ENCODE results near the gene PRKCQ.

The PRKCQ gene

DNA sequence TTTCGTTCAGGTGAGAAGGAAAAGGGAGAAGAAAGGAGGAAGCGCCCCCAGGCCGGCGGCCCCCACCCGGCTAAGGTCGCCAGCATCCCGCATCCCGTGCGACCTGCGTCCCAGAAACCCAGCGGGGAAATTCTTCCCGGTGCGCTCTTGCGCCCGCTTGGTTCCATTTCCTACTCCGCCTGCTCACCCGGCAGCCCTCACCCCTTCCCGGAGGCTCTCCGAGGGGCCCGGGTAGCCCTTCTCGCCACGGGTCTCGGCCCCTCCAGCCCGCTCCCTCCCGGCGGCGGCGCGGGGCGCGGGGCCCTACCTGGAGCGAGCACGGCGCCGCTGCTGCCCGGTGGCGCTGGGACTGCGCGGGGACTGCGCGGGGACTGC, at the start of gene PRKCQ:
PRKCQ (minus strand) TSS at position 373 of the 375 bp plus-strand sequence. CDS start 65,141 bp downstream, outside the sequence.
- TF ChIP-seq GATA2 (IDR thresholded peaks at IDR 0.05; ENCODE audit: low read depth, low read length) = no peak
- no peak for TF ChIP-seq GATA3 (IDR thresholded peaks at IDR 0.05; ENCODE audit: low read depth, low read length)

DNA sequence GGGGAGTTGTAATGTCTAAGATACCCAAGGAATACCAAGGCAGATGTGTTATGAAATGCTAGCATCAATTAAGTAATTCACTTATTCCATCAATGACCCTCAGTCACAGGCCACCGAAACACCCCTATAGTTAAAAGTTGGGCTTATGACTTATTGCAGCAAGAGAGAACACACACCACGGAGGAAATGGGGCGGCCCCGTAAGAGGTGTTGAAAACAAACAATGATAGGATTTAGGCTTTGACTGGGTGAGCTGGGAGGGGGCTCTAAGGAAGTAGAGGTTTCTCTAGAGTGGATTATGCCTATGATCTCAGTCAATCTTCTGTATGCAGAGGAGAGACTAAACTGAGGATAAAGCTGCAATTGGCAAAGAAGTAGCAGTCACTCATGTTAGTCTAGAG, 45.4 kb upstream of the PRKCQ start:
- TF ChIP-seq GATA2 (IDR thresholded peaks at IDR 0.05; ENCODE audit: low read depth, low read length) = no peak
- no peak for TF ChIP-seq GATA3 (IDR thresholded peaks at IDR 0.05; ENCODE audit: low read depth, low read length)

DNA sequence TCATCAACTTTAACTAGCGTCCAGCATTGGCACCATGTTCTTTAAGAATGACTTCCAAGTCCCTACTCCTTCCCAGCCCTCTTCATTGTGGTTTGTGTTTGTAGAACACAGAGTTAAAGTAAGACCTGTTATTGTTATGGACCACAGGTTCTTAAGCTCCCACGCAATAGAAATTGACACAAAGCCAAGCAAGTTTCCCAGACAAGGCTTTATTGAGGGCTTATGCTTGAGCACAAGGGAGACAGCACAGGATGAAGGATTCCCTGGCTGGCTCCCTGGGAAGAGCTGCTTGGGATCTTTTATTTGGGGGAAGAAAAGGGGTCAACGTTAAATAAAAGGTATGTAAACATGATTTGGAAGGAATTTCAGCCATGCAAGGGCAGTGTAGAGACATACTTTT, 44.3 kb upstream of the PRKCQ start:
- TF ChIP-seq GATA3 (IDR thresholded peaks at IDR 0.05; ENCODE audit: low read depth, low read length) (no peak), GATA2 (IDR thresholded peaks at IDR 0.05; ENCODE audit: low read depth, low read length) (no peak)

DNA sequence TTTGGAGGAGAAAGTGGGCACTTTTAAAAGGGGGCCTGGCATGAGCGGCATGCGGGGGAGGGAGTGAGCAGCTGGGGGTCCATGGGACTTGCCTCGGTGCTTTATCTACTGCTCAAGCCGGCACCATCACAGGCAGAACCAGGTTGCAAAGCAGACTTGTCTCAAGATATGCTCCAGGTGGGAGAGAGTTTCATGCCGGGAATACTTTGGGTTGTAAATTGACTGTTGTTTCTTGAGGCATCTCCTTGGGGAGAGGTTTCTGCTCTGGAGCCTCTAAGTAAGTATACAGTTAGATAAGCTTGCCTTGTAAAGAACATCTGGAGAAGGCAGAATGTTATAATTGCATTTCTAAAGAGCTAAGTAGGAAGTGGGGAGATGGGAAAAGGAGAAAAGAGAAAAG, 42.8 kb upstream of the PRKCQ start:
- TF ChIP-seq GATA3 (IDR thresholded peaks at IDR 0.05; ENCODE audit: low read depth, low read length) = no peak
- no peak for TF ChIP-seq GATA2 (IDR thresholded peaks at IDR 0.05; ENCODE audit: low read depth, low read length)

DNA sequence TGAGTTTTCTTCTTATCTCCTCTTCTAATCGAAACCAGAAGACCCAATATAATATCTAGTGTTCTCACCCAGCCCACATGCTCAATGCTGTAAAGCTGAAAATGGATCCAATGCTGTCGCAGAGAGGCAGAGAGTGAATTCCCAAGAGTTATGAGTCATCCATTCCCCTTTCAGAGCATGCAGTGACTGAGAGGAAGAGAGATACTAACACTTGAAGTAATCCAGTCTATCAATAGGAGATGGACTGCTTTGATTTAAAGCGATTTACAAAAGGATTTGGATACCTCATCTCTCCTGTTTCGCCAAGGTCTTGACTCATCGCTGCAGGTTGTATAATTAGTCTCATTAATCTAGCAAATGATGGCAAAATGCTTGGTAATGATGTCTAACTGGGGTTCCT, 41.5 kb upstream of the PRKCQ start:
- no peak for TF ChIP-seq GATA3 (IDR thresholded peaks at IDR 0.05; ENCODE audit: low read depth, low read length)
- TF ChIP-seq GATA2 (IDR thresholded peaks at IDR 0.05; ENCODE audit: low read depth, low read length) = no peak

DNA sequence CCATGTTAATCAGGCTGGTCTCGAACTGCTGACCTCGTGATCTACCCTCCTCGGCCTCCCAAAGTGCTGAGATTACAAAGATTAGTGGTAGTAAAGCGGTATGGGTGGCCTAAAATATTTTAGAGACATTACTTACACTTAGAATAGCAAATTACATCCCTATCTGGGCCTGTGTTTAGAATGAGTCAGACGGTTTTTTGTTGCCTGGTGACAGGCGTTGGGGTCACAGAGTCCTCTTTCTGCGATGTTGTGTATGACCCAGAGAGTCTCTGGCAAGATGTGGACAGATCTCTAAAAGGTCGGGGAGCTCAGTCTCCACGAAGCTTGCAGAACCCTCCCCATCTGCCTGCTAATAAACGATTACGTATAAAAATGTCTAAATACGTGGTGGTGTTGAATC, 39.6 kb upstream of the PRKCQ start:
- TF ChIP-seq GATA3 (IDR thresholded peaks at IDR 0.05; ENCODE audit: low read depth, low read length) = no peak
- TF ChIP-seq GATA2 (IDR thresholded peaks at IDR 0.05; ENCODE audit: low read depth, low read length) = no peak

DNA sequence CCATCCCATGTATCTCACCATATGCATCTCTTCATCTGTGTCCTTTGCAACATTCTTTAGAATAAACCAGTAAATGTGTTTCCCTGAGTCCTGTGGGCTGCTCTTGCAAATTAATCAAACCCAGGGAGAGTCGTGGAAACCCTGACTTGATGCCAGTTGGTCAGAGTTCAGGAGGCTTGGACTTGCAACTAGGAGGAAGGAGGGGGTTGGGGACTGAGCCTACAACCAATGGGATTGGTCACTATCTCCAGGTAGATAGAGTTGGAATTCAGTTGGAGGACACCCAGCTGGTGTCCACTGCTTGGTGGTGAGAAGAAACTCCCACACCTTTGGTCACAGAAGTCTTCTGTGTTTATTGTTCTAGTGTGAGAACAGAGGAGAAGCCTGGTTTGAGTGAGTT, 38.3 kb upstream of the PRKCQ start:
- no peak for TF ChIP-seq GATA3 (IDR thresholded peaks at IDR 0.05; ENCODE audit: low read depth, low read length)
- TF ChIP-seq GATA2 (IDR thresholded peaks at IDR 0.05; ENCODE audit: low read depth, low read length) = no peak

DNA sequence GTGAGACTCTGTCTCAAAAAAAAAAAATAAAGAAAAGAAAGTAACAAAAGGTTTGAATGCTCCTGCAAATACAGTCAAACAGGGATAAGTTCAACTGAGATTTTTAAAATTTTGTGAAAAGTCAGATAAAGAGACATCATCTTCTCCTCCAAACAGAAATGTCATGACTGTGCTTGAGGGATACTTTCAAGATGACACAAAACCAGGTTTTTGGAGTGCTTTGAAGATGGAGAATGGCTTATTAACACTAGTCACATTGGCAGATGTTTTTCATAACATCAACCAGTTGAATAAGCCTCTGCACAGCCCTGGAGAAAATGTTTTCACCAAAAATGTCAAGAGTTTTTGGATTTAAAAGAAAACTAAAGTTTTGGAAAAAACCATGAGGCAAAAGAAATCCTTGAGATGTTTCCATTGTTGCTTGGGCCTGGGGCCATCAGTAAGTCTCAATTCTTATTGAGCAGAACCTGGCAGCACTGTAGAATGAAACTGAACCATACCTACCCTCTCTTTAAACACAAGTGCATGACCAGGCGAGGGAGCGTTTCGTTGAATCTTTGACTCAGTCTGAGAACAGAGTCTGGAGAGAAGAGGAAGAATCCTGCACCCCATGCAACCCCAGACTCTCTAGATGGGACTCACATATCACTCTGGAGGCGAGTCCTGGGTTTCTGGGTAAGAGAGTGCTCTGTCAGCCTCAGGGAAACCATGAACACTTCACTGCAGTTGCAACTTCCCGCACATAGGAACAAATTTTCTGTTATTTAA, 37.4 kb upstream of the PRKCQ start:
- TF ChIP-seq GATA3 (IDR thresholded peaks at IDR 0.05; ENCODE audit: low read depth, low read length) = no peak
- no peak for TF ChIP-seq GATA2 (IDR thresholded peaks at IDR 0.05; ENCODE audit: low read depth, low read length)

DNA sequence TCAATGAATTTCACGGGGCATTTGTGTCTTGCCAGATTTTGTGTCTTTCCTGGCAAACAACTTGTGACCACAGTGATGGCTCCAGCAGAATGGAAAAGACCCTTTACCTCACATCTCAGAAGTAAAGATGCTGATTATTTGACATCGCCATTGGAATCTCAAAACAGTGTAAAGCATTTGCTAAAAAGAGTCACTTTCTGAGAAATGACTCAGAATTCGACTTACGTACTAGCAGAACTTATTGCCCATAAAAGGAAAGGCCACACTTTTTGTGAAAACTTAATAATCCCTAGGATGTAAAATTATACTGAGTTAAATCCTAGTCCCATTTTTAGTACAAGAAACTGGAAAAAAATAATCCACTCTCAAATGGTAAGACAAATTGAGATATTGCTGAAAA, 35.9 kb upstream of the PRKCQ start:
- TF ChIP-seq GATA2 (IDR thresholded peaks at IDR 0.05; ENCODE audit: low read depth, low read length) = no peak
- no peak for TF ChIP-seq GATA3 (IDR thresholded peaks at IDR 0.05; ENCODE audit: low read depth, low read length)

DNA sequence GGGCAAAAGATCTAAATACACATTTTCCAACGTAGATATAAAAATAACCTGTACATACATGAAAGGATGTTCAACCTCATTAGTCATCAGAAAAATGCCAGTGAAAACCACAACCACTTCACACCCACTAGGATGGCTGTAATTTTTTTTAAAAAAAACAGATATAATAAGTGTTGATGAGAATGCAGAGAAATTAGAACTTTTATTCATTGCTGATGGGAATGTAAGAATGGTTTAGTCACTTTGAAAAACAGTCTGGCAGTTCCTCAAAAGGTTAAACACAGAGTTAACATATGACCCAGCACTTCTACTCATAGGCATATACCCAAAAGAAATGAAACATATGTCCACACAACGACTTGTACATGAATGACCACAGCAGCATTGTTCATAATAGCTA, 32.3 kb upstream of the PRKCQ start:
- TF ChIP-seq GATA2 (IDR thresholded peaks at IDR 0.05; ENCODE audit: low read depth, low read length) = no peak
- no peak for TF ChIP-seq GATA3 (IDR thresholded peaks at IDR 0.05; ENCODE audit: low read depth, low read length)

DNA sequence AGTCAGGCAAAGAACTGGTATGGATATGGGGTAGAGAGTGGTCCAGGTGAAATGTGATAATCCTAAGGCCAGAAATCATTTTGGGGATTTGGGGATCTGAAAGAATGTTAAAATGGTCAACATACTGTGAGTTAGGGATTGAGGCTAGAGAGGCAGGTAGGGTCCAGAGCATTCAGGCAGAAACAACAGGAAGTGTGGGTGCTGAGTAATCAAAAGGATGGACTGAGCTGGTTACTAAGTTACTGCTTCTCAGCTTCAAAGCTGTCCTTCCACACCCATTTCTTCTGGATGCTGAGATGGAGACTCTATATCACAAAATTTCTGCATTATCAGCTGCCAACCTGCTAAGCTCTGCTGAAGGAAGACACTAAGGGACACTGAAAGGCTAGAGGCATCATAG, 30.6 kb upstream of the PRKCQ start:
- TF ChIP-seq GATA3 (IDR thresholded peaks at IDR 0.05; ENCODE audit: low read depth, low read length) (no peak), GATA2 (IDR thresholded peaks at IDR 0.05; ENCODE audit: low read depth, low read length) (no peak)

DNA sequence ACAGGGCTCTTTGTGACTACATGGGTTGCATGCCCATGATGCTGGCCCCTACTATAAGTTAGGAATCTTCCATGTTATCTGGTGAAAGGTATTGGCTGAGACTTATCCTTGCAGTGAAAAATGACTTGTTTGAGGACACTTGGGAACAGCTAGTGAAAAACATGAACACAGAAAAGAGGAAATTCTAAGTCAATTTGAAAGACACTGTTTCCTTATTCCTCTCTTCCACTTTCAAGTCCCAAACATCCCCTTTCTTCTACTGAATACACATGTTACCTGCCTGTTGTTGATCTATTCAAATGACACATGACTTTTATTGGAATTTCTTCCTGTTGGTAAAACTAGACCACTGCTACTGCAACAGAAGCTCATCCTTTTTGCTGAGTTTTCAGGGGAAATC, 29.5 kb upstream of the PRKCQ start:
- TF ChIP-seq GATA3 (IDR thresholded peaks at IDR 0.05; ENCODE audit: low read depth, low read length) = no peak
- no peak for TF ChIP-seq GATA2 (IDR thresholded peaks at IDR 0.05; ENCODE audit: low read depth, low read length)

DNA sequence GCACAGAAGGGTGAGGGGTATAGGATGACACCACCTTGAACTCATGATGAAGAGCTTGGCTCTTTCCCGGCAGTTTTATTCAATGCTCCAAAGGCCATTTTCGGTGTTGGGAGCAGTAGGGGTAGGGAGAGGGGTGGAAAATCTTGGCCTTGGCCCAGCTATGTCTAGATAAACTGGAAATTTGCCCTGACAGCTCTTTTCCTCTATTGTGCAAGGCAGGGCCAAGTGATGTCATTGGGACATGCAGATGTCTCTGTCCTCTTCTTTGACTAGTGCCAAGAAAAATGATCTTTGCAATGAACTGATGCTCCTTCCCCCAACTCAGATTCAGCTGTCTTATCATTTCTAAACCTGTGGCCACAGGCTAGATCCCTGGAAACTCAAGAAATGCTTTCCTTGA, 27.7 kb upstream of the PRKCQ start:
- TF ChIP-seq GATA2 (IDR thresholded peaks at IDR 0.05; ENCODE audit: low read depth, low read length) (no peak), GATA3 (IDR thresholded peaks at IDR 0.05; ENCODE audit: low read depth, low read length) (no peak)

DNA sequence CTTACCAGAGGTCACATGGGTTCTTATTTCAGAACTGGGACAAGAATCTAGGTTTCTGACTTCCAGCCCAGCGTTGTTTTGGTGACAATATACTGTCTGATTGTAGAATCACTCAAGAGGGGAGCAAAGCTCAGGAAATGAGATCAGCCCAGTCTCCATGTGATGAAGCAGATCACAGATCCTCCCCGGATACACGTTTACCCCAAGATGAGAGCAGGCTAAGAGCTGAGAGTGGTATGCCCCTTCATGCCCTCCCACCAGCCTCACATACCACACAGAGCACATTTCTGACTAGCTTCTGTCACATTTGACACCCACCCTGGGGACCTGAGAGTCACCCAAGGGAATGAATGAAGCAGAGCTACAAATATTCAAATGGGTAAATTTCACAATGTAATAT, 27.1 kb upstream of the PRKCQ start:
- TF ChIP-seq GATA3 (IDR thresholded peaks at IDR 0.05; ENCODE audit: low read depth, low read length) (no peak), GATA2 (IDR thresholded peaks at IDR 0.05; ENCODE audit: low read depth, low read length) (no peak)

DNA sequence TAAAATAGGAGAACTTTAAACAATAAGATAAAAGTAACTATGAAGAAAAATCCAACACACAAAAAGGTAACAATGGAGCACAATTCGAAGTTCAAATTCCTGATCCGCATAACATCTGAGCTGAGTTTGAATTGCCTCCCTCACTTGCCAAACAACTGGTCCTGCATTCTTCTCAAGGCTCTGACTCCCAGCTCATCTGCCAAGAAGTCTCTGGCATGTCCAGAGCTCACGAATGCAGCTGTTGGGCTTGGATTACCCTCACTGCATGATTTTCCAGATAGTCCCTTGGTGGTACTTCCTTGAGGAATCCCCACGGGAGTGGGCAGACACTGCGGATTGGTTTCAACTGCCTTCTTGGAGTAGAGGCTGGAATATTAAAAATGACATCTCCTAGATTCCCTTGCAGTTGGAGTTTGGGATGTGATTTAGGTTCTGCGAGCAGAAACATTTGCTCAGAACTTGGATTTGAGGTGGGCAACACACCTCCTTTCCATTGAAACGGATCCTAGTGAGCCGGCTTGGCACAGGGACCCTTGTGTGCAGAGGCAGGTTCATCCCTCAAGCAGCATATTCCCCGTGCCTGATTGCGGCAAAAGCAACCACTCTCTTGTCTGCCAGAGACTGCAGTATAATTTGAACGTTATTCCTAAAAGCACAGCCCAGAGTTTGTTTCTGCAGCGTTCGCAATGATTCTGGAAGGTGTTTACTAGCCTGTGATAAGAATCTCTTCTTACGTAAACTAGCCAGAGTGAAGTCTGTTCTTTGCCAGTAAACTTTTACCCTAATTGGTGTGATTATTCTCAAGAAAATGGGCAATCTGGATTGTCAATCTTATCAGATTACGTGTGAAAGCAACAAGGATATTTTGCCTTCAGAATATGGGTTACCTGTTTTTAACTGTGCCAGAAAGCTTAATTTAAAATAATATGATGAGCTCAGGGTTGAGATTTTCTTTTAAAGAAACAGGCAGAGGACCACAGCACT, 23.4 kb upstream of the PRKCQ start:
- TF ChIP-seq GATA2 (IDR thresholded peaks at IDR 0.05; ENCODE audit: low read depth, low read length) (no peak), GATA3 (IDR thresholded peaks at IDR 0.05; ENCODE audit: low read depth, low read length) (no peak)

Measured in SH-SY5Y (cell line).